Measurements from ENCODE around the gene RPL6.

RPL6 gene

DNA sequence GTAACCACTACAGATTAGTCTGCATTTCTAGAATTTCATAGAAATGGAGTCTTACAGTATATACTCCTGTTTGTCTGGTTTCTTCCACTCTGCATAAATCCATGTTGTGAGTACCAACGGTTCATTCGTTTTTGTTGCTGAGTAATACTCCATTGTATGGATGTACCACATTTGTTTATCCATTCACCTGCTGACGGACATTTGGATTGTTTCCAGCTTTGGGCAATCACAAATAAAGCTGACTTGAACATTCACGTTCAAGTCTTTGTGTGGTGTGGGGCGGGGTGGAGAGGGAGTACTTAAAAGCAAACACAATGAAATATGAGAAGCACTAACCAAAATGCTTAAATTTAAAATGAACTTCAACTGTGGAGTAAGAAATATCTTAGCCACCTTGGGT, 34.3 kb downstream of the RPL6 start:
- FAIRE-seq, result no peak

DNA sequence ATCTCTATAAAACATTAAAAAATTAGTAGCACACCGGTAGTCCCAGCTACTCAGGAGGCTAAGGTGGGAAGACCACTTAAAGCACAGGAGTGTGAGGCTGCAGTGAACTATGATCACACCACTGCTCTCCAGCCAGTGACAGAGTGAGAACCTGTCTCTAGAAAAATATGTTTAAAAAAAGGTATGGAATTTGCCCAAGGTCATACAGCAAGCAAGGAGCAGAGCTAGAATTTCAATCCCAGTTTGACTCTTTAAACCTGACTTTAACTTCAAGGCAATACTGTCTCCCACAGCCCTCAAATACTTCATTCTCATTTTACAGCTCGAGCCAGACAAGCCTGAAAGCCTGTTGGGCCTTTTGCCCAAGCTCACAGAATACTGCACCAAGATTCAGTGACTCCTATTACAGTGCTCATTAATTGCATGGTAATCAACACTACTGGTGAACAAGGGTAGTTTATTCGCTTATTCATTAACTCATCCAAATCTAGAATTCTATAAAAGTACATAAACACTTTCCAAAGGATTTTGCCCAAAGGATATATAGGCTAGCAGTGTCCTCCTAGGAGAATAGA, 35.2 kb downstream of the RPL6 start:
- no peak for FAIRE-seq

DNA sequence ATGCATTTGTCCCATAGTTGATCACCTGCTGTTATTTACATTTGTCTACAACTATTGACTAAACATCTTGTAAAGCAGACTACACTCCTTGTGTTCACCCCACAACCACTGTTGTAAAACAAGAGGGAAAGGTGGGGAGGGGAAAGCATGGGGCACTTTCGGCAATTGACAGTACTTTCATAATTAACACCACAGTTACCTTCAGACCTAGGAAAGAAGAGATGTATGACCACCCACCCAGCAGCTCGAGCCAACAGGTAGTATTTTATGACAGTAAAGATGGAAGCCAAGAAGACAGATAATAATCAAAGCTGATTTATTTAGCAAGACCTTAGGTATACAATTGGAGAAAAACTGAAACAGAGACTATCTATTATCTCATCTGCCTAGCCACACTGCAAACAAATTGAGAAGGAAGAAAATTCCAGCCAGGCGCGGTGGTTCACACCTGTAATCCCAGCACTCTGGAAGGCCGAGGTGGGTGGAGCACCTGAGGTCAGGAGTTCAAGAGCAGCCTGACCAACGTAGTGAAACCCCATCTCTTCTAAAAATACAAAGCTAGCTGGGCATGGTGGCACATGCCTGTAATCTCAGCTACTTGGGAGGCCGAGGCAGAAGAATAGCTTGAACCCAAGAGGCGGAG, 38.4 kb downstream of the RPL6 start:
- no peak for FAIRE-seq

DNA sequence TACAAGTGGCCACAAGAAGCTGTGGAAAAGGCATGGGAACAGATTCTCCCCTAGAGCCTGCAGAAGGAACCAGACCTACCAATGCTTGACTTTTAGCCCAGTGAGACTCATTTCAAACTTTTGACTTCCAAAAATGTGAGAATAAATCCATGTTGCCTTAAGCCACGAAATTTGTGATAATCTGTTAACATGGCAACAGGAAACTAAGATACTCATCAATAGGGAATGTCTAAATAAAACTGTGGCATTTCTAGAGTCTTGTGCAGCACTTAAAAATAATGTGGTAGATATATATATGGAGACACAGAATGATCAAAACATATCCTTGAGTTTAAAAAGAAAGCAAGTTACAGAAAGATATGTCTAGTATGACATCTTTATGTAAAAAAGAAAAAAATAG, 39.2 kb downstream of the RPL6 start:
- FAIRE-seq, result no peak

DNA sequence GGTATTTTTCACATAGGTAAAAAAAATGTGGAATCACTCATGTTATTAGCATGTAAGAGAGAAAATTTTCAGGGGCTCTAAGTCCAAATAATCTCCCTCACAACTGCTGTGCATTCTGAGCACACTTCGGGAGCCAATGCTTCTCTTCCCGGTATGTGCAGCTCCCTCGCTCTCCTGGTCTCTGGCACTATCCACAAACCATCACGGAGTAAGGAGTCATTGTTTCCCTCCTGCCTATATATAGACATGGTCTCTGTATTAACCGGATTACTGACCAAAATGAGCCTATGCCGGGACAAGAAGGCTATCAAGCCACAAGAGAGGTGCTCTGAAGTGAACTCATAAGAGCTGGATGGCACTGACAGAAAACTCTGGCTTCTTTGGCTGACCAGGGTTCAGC, 40.5 kb downstream of the RPL6 start:
- FAIRE-seq, result no peak

DNA sequence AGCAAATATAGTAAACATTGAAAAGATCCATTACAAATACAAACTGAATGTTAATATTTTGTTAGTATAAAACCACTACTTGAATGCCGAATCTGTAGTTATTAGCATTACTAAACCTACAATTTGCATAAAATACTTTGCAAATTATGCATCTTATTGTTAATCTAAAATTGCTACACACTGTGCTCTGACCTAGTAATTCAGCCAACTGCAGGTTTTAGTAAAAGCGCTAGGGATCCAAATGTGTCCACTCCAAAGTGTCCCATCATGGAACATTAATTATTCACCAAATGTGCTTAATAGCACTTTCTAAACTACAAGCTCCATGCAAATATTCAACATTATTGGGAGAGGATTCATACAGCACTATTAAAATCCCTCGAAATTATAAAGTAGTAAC, 41.4 kb downstream of the RPL6 start:
- FAIRE-seq, result no peak

DNA sequence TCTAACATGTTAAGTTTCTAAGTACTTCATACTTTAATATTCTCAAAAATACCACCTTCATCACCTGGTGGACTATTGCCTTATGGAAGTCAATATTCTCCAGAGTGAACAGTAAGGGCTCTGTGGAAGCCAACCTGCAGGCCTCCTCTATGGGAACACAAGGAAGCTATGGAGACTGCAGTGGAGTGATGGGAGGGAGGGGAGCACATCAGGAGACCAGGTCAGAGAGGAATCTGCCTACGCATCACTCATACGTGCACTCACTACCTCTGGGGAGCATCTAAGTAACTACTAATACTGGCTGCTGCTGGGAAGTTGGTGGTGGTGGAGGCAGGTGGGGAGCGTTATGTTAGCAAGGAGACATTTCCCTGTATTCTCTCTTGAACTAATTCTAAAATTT, 47.1 kb downstream of the RPL6 start:
- FAIRE-seq, result no peak

DNA sequence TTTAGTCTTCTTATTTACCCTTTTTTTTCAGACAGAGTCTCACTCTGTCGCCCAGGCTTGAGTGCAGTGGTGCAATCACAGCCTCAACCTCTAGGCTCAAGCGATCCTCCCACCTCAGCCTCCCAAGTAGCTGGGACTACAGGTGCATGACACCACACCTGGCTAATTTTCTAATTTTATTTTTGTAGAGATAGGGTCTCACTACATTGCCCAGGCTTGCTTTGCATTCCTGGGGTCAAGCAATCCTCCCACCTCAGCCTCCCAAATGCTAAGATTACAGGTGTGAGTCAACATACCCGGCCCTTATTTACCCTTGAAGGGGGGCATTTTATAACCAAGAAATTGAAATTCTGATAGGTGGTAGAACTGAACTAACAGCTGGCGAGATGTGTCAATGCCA, 48.1 kb downstream of the RPL6 start:
- FAIRE-seq, result no peak

DNA sequence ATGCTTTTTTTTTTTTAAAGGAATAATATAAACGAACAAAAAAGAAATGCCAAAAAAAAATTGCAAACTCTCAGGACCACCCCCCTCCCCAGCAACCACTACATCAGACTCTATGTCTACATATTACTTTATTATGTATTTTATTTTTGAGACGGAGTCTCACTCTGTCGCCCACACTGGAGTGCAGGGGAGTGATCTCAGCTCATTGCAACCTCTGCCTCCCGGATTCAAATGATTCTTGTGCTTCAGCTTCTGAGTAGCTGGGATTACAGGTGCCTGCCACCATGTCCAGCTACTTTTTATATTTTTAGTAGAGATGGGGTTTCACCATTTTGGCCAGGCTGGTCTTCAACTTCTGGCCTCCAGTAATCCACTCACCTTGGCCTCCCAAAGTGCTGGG, 50.1 kb downstream of the RPL6 start:
- FAIRE-seq, result no peak

DNA sequence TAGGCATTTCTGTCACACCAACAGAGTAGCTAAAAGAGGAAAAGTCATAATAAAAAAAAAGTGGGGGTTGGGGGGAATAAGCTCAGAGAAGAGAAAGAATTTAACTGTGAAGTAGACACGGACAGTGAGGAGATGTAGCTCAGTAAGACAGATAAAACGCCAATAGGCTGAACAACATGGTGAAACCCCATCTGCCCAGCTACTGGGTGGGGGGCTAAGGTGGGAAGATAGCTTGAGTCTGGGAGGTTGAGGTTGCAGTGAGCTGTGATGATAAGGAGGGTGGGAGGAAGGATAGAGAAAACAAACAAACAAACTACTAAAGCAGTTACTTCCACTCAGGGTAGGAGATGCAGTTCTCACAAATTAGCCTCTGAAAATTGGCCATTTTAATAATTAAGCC, 52.2 kb downstream of the RPL6 start:
- no peak for FAIRE-seq

Measured in G401.6 (cell line).